ENCODE results near the gene ELOVL2. TPM values are rescaled to one million over a fixed set of nuclear protein-coding genes. Genes with fewer than 3 reads are reported as not detected.

Gene ELOVL2
- total and polyA plus RNA-seq, 2 experiments from 2014 or later: 0.29 to 0.32 TPM

DNA sequence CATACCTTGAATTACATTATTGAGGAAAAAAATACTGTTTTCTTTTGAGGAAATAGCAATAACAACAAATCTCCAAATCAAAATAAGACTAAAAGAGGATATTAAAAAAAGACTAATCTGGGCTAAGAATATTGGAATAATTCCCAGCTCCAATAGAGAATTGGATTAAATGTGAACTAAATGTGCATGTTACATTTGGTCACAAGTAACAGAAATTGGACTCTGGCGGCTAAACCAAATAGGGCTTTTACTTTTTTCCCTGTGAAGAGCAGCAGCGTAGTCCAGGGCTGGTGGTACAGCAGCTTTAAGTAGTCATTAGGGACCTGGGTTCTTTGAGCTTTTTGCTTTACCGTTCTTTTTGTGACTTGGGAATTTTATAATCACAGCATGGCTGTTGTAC is 71.9 kb downstream of the ELOVL2 start:
- Histone ChIP-seq H3K4me3 (no peak overlapping the region), H3K9ac (no peak overlapping the region), H4K20me1 (ENCODE audit: insufficient read depth) (no peaks in the 10 kb centered on the region), H2AFZ (no peak overlapping the region), H3K79me2 (ENCODE audit: insufficient read depth) (no peaks in the 10 kb centered on the region), H3K9me2 (ENCODE audit: insufficient read depth) (no peaks in the 10 kb centered on the region), H3K9me3 (ENCODE audit: low read depth) (no peaks in the 10 kb centered on the region), H3K27ac (no peak overlapping the region), H3F3A (ENCODE audit: insufficient read depth) (0 out of 2 replicates have a peak, but pooled peaks cover 7% of the 10 kb centered on the region), H3K4me2 (ENCODE audit: unreplicated experiment) (no peak overlapping the region), H3K27me3 (replicated peaks; ENCODE audit: insufficient read depth) (no peaks in the 10 kb centered on the region), H3K36me3 (ENCODE audit: low read depth) (no peaks in the 10 kb centered on the region), H3K4me1 (ENCODE audit: insufficient read depth) (peaks cover 11% of the 10 kb centered on the region; the same call in 1 of the 2 replicates)
- no peak for TF ChIP-seq EZH2 (IDR thresholded peaks at IDR 0.05; ENCODE audit: insufficient read depth, poor library complexity, severe bottlenecking)
- no peak for TF ChIP-seq EZH2phosphoT487 (IDR thresholded peaks at IDR 0.05; ENCODE audit: insufficient read depth, low read depth)
- in situ Hi-C loops (cut with MboI): loop anchor here (25.0 kb wide), 1 partner anchor 515 kb away; no protein-coding TSS in a partner anchor
- 55 to 65% methylated on average over 3 of the region's 3 CpGs for WGBS, 2 experiments (ENCODE audit: low coverage in 1 of 2, low lambda C conversion rate in 2 of 2, missing lambda C conversion rate in 2 of 2)
- DNase-seq: no peak

DNA sequence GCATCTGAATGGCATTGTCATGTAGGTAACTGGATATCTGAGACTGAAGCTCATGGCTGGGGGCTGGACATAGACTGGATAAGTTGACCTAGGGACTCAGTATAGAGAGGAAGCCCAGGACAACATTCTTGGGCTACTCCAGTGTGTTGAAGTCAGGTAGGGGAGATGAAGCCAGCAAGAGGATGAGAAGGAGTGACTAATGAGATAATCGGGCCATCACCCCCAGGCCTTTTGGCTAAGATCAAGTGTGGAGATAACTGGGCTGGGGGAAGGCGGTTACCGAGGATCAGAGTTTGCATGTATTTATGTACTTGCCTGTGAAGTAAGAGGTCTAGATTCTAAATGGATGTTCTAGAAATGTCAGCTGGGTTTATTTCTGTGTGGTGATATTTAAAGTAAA is 73.4 kb downstream of the ELOVL2 start:
- in situ Hi-C loops (cut with MboI): loop anchor here (25.0 kb wide), 1 partner anchor 517 kb away; no protein-coding TSS in a partner anchor
- Histone ChIP-seq H3K9ac (no peak overlapping the region), H2AFZ (no peak overlapping the region), H3K36me3 (ENCODE audit: low read depth) (no peaks in the 10 kb centered on the region), H3K4me2 (ENCODE audit: unreplicated experiment) (no peak overlapping the region), H3K27ac (no peak overlapping the region), H3K4me1 (ENCODE audit: insufficient read depth) (peaks cover 11% of the 10 kb centered on the region; the same call in 1 of the 2 replicates), H3F3A (ENCODE audit: insufficient read depth) (0 out of 2 replicates have a peak, but pooled peaks cover 7% of the 10 kb centered on the region), H3K9me3 (ENCODE audit: low read depth) (no peaks in the 10 kb centered on the region), H3K27me3 (replicated peaks; ENCODE audit: insufficient read depth) (no peaks in the 10 kb centered on the region), H3K4me3 (no peak overlapping the region), H3K9me2 (ENCODE audit: insufficient read depth) (no peaks in the 10 kb centered on the region), H3K79me2 (ENCODE audit: insufficient read depth) (no peaks in the 10 kb centered on the region), H4K20me1 (ENCODE audit: insufficient read depth) (no peaks in the 10 kb centered on the region)
- no peak for TF ChIP-seq EZH2 (IDR thresholded peaks at IDR 0.05; ENCODE audit: insufficient read depth, poor library complexity, severe bottlenecking)
- no peak for TF ChIP-seq EZH2phosphoT487 (IDR thresholded peaks at IDR 0.05; ENCODE audit: insufficient read depth, low read depth)
- 68 to 79% methylated on average over 3 of the region's 3 CpGs for WGBS, 2 experiments (ENCODE audit: low coverage in 1 of 2, low lambda C conversion rate in 2 of 2, missing lambda C conversion rate in 2 of 2)
- no peak for DNase-seq

DNA sequence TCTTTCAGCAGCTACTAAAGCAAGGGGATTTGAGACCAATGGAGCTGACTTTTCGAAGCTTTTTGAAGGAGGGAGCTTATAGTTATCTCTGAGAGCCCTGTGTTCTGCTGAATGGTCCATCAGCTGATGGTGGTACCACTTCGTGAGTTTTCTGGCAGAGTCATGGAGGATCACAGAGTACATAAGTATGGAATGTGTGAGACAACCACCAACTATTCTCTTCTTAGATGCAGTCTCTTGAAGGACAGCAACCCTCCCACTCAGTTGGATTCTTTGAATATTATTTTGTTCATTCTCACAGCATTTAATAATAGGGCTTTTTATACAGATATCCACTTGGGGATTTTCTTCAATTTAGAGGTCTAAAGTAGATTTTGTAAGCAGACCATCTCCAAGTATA is 75.3 kb downstream of the ELOVL2 start:
- no peaks in the 10 kb centered on the region for H3K27me3 ChIP-seq (replicated peaks; ENCODE audit: insufficient read depth)
- DNase-seq: peak; percentile 86
- no peak overlapping the region; the same call in 1 of the 2 replicates for H2AFZ ChIP-seq
- H3K27ac ChIP-seq: no peak overlapping the region
- H3K9me2 ChIP-seq (ENCODE audit: insufficient read depth): no peaks in the 10 kb centered on the region
- no peaks in the 10 kb centered on the region for H3K9me3 ChIP-seq (ENCODE audit: low read depth)
- H3K4me3 ChIP-seq: no peak overlapping the region
- H3K4me2 ChIP-seq (ENCODE audit: unreplicated experiment): peak overlapping the region; percentile 27
- WGBS, 2 experiments (ENCODE audit: low coverage in 1 of 2, low lambda C conversion rate in 2 of 2, missing lambda C conversion rate in 2 of 2): 25 to 38% methylated on average over 2 of the region's 2 CpGs
- TF ChIP-seq EZH2 (IDR thresholded peaks at IDR 0.05; ENCODE audit: insufficient read depth, poor library complexity, severe bottlenecking) (no peak), EZH2phosphoT487 (IDR thresholded peaks at IDR 0.05; ENCODE audit: insufficient read depth, low read depth) (no peak)
- in situ Hi-C loops (cut with MboI): loop anchor here (25.0 kb wide), 1 partner anchor 519 kb away; no protein-coding TSS in a partner anchor
- no peaks in the 10 kb centered on the region for H4K20me1 ChIP-seq (ENCODE audit: insufficient read depth)
- H3K79me2 ChIP-seq (ENCODE audit: insufficient read depth): no peaks in the 10 kb centered on the region
- H3K9ac ChIP-seq: no peak overlapping the region
- H3K4me1 ChIP-seq (ENCODE audit: insufficient read depth): peaks cover 11% of the 10 kb centered on the region; the same call in 1 of the 2 replicates
- H3K36me3 ChIP-seq (ENCODE audit: low read depth): no peaks in the 10 kb centered on the region
- 0 out of 2 replicates have a peak, but pooled peaks cover 7% of the 10 kb centered on the region for H3F3A ChIP-seq (ENCODE audit: insufficient read depth)

DNA sequence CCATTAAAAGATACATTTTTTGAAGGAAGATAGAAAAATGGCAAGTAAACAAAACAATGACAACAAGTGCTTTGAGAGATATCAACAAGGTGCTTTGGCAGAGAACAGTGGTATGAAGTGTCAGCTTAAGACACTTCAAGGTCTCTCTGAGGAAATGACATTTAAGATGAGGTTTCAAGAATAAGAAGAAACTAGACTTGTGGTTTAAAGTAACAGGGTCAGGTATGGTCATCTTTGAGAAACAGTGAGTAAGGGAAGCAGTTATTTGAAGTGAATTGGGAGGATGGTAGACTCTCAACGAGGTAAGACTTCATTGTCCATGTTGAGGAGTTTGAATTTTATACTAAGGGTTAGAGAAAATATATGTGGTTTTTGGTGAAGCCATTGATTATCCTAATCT is 79.4 kb downstream of the ELOVL2 start:
- no peaks in the 10 kb centered on the region for H4K20me1 ChIP-seq (ENCODE audit: insufficient read depth)
- no peaks in the 10 kb centered on the region for H3K36me3 ChIP-seq (ENCODE audit: low read depth)
- H3K27me3 ChIP-seq (replicated peaks; ENCODE audit: insufficient read depth): no peaks in the 10 kb centered on the region
- H3F3A ChIP-seq (ENCODE audit: insufficient read depth): peaks cover 23% of the 10 kb centered on the region
- H3K4me3 ChIP-seq: no peak overlapping the region
- no peaks in the 10 kb centered on the region for H3K9me3 ChIP-seq (ENCODE audit: low read depth)
- TF ChIP-seq EZH2 (IDR thresholded peaks at IDR 0.05; ENCODE audit: insufficient read depth, poor library complexity, severe bottlenecking): no peak
- no peak for TF ChIP-seq EZH2phosphoT487 (IDR thresholded peaks at IDR 0.05; ENCODE audit: insufficient read depth, low read depth)
- H3K9me2 ChIP-seq (ENCODE audit: insufficient read depth): no peaks in the 10 kb centered on the region
- no peak overlapping the region for H3K9ac ChIP-seq
- DNase-seq: no peak
- in situ Hi-C loops (cut with MboI): loop anchor here (25.0 kb wide), 1 partner anchor 523 kb away; no protein-coding TSS in a partner anchor
- no peak overlapping the region for H3K27ac ChIP-seq
- no peaks in the 10 kb centered on the region for H3K79me2 ChIP-seq (ENCODE audit: insufficient read depth)
- no peak overlapping the region for H3K4me2 ChIP-seq (ENCODE audit: unreplicated experiment)
- 82 to 88% methylated on average over 1 of the region's 1 CpG for WGBS, 2 experiments (ENCODE audit: low coverage in 1 of 2, low lambda C conversion rate in 2 of 2, missing lambda C conversion rate in 2 of 2)
- H2AFZ ChIP-seq: no peak overlapping the region
- peaks cover 25% of the 10 kb centered on the region for H3K4me1 ChIP-seq (ENCODE audit: insufficient read depth)

Measured in GM23248 (cell line).